ENCODE data around the gene CASTOR1. TPM values are rescaled to one million over a fixed set of nuclear protein-coding genes. Genes with fewer than 3 reads are reported as not detected.

Gene CASTOR1
- polyA plus RNA-seq, 3 donors from 2014 or later, result 9.3 to 16.9 (median 11.8) TPM

DNA sequence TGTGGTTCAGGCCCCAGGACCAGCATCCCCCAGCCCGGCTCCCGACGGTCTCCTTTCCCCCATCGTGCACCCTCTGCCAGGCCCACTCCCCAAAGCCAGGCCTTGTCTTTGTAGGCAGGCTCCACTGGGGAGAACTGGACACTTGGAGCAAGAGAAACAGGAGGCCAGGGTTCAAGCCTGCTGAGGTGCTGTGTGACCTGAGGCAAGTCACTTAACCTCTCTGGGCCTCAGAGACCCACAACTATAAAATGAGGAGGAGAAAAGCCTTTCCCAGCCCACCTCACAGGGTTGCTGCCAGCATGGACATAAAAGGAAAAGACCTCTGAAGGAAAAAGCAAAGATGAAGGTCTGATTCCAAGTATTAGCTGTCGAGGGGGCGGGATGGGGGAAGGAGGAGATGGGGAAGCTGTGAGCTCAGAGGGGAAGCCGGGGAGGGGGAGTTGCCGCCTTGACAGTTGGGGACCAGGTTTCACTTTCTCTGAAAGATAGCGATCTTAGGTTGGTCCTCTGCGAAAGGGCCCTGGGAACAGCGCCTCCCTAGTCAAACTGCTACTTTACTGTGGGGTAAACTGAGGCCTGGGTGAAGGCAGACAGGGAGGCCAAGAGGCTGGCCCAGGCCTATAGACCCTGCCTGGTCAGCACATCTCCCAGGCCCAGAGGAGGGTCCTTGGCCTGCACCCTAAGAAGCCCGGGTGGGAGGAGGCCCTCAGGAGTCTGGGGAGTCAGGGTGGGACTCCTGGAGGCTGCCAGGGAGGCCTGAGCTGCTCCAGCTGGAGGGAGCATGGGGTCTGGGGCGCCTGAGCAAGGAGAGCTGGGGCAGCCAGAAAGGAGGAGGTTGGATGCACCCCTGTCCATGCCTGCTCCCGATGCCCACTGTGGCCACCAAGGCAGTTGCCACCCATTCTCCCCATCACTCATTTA is 21.7 kb downstream of the CASTOR1 start:
- Mint-ChIP-seq H3K4me3 (peak overlapping the region; percentile 92 to 95 (median 93)), H3K27me3 (ENCODE audit: low read depth in 3 of 3) (peaks cover 9 to 14% (median 12%) of the 10 kb centered on the region in 3 donors), H3K36me3 (peaks cover 0 to 3% (median 3%) of the 10 kb centered on the region in 3 donors), H3K9me3 (no peaks in the 10 kb centered on the region), H3K27ac (peak overlapping the region; percentile 96 to 100 (median 99)), H3K4me1 (peaks cover 47 to 52% of the 10 kb centered on the region in 2 donors)
- peak; percentile 54 to 63 (median 56) for DNase-seq

DNA sequence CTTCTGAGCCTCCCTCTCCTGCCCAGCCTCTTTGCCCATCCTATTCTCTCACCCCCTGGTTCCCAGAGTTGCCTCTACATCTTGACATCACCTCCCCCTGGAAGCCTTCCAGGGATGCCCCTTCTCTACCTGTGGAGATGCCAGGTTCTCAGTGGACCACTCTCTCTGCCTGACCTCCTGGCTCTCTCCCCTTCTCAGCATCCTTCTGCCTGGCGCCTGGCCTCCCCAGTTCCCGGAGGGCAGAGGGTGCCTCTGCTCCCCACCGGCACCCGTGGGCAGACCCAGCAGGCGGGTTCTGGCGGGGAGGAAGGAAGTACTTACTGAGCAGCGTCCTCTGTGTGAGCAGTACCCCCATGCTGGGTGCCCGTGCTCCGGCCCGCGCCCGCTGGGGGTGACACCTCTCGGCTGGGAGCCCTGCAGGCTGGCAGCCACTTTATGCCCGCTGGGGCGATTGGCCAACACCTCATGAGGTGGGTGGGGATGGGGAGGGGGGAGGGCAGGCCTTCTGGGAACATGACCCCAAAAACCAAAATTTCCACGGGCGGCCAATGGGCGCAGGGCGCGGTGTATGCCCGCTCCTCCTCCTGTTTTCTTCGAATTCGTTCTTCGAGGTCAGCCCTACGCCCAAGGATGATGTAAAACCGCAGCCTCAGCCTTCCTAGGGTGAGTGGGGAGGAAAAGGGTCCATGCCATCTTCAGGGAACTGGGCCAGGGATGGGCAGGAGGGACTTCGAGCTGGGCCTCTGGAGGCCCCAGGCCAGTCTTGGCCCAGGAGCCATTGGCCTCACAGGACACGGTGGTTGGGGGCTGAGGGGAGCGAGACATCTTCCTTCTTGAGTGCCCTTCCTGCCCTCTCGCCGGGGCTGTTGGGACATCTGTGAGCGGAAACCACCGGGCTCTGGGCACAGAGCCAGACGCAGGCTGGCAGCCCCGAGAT is 22.6 kb downstream of the CASTOR1 start, which contains the start of gene OSM:
OSM (minus strand) TSS at position 407 of the 937 bp plus-strand sequence; CDS start at position 355, 52 bp downstream.
- Mint-ChIP-seq H3K9me3 (no peaks in the 10 kb centered on the region), H3K4me3 (peak within 1 kb of the TSS; percentile 92 to 95 (median 93)), H3K4me1 (peaks cover 53 to 60% of the 10 kb centered on the region in 2 donors), H3K27me3 (ENCODE audit: low read depth in 3 of 3) (peaks cover 9 to 14% (median 12%) of the 10 kb centered on the region in 3 donors), H3K36me3 (peaks cover 0 to 3% (median 3%) of the 10 kb centered on the region in 3 donors), H3K27ac (peak within 1 kb of the TSS; percentile 96 to 100 (median 99))
- DNase-seq, result peak; percentile 84 to 85 (median 84)

DNA sequence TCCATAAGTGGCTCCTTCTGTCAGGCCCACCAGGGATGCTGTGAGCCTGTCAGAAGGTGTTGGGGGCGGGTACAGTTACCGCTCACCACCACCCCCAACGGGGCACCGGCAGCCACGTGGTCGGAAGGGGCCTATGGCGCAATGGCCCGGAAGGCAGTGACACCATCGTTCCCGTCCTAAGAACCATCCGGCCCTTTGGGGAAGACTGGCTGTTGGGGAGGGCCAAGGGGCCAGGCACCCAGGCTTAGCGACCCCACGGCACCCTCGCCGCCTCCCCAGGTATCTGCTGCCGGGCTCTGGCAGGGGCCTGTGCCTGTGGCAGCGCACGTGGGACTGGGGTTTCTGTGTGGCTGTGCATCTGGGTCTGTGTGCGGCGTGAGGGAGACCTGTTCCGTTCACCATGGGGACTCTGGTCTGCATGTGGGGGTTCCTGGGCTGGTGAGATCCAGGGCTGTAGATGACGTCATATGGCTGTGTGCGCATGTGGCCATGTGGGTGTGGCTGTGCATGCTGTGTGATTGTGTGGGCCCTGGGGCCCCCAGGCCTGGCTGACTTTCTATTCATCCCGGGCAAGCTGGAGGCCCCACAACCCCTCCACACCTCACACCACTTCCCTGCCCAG is 23.4 kb downstream of the CASTOR1 start:
- peaks cover 0 to 3% (median 3%) of the 10 kb centered on the region in 3 donors for H3K36me3 Mint-ChIP-seq
- peak overlapping the region; percentile 92 to 95 (median 93) for H3K4me3 Mint-ChIP-seq
- peaks cover 53 to 60% of the 10 kb centered on the region in 2 donors for H3K4me1 Mint-ChIP-seq
- no peaks in the 10 kb centered on the region for H3K9me3 Mint-ChIP-seq
- peak; percentile 92 for DNase-seq
- peaks cover 9 to 14% (median 12%) of the 10 kb centered on the region in 3 donors for H3K27me3 Mint-ChIP-seq (ENCODE audit: low read depth in 3 of 3)
- peak overlapping the region; percentile 96 to 100 (median 99) for H3K27ac Mint-ChIP-seq

DNA sequence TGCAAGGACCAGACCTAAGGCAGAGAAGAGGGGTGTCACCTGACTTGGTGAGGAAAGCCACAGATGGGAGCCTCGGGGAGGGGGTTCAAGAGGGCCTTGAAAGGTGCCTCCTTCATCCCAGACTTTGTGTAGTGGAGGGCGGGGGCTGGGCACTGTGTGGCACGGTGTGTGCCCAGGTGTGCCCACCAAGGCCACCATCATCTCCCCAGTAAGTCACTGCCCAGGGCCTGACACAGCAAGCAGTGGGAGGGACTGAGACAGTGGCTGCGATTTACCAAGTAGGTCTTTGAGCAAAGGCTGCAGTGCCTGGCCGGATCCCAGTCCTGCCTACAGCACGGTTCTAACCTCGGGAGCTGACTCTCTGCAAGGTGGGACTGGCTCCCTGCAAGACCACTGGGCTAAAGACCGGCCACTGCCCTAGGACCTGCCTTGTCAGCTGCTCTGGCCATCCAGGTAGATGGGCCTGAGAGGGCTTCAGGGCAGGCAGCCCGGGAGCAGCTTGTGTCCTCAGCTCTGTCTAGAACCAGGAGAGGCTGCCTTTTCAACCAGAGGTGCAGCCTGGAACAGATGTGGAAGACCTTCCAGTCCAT is 24.1 kb downstream of the CASTOR1 start:
- DNase-seq, result no peak
- no peaks in the 10 kb centered on the region for H3K9me3 Mint-ChIP-seq
- peaks cover 0 to 3% (median 0%) of the 10 kb centered on the region in 3 donors for H3K36me3 Mint-ChIP-seq
- H3K4me3 Mint-ChIP-seq, result peak overlapping the region; percentile 92 to 95 (median 93)
- H3K27ac Mint-ChIP-seq, result peak overlapping the region; percentile 96 to 100 (median 99)
- H3K4me1 Mint-ChIP-seq, result peaks cover 53 to 60% of the 10 kb centered on the region in 2 donors
- H3K27me3 Mint-ChIP-seq (ENCODE audit: low read depth in 3 of 3), result peaks cover 9 to 14% (median 12%) of the 10 kb centered on the region in 3 donors

DNA sequence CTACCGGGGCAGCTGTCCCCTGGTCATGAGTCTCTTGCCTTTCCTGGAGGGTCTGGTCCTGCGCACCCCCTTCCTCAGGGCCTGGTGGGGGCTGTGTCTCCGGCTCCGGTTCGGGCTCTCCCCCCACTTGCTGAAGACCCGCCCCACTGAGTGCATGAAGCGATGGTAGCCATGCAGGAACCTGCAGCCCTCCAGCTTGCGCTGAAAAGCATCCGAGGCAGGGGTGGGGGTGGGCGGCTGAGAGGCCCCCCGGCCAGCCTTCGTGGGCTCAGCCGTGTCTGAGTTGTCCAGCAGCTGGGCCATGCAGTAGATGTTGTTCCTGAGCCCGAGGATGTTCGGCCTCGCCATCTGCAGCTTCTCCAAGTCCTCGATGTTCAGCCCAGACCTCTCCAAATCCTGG is 25.4 kb downstream of the CASTOR1 start:
- Mint-ChIP-seq H3K27me3 (ENCODE audit: low read depth in 3 of 3) (peaks cover 9 to 14% (median 12%) of the 10 kb centered on the region in 3 donors), H3K4me3 (peak overlapping the region in 1 of 5 donors; percentile 69), H3K36me3 (peaks cover 0 to 3% (median 0%) of the 10 kb centered on the region in 3 donors), H3K9me3 (no peaks in the 10 kb centered on the region), H3K27ac (no peak overlapping the region), H3K4me1 (peaks cover 53 to 56% of the 10 kb centered on the region in 2 donors)
- DNase-seq, result no peak

DNA sequence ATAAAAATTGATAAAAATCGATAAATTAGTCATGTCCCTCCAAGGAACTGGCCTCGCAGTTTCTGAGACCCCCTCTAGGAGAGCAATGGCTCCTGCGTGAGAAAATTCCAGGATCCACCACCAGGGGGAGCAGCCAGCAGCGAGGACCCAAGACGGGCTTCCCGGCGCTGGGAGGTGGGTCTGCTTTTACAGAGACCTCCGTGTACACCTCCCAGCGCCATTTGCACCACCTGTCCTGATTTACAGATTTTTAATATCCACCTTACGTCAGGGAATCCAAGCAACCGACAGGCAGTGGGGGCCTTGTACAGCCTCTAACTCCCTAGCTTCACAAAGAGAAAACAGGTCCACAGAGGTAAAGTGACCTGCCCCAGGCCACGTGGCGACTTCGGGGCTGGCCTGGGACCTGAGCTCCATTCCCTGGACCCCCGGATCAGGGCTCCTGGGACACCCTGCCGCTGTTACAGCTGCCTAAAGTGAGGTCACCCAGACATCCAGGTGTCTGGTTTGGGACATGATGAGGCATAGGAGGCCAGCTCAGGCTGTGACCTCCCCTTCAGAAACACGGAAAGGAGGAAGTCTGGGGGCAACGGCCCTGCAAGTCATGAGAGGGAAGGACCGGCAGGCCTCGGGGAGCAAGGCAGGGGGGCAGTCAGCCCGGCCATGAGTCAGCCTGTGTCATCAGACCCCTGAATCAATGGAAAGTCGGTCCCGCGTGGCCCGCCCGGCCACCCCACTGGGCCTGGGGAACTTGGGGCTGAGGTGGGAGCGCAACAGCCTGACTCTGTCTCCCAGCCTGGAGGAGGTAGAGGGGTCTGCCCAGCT is 26.2 kb downstream of the CASTOR1 start:
- DNase-seq, result peak; percentile 66 to 73 (median 70)
- Mint-ChIP-seq H3K27ac (peak overlapping the region in 5 of 6 donors; percentile 65 to 86 (median 85)), H3K4me3 (peak overlapping the region; percentile 27 to 70 (median 60)), H3K36me3 (peaks cover 0 to 3% (median 0%) of the 10 kb centered on the region in 3 donors), H3K27me3 (ENCODE audit: low read depth in 3 of 3) (peaks cover 9 to 13% (median 12%) of the 10 kb centered on the region in 3 donors), H3K4me1 (peaks cover 46 to 48% of the 10 kb centered on the region in 2 donors), H3K9me3 (no peaks in the 10 kb centered on the region)

DNA sequence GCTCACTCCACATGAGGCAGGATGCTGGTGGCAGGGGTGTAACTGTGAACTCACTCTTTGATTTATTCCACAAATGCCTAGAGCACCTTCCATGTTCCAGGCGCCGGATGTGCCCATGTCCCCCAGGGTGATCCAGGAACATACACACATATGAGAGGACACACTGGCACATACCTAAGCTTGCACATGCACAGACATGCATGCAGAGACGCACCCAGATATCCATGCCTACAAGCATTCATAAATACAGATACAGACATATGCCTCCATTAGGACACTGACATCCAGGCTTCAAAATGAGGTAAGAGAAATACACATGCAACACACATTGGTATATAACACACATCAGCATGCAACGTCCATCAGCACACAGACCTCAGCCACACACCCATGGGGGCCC is 27.2 kb downstream of the CASTOR1 start:
- DNase-seq, result no peak
- peak overlapping the region in 5 of 6 donors; percentile 4 to 86 (median 69) for H3K27ac Mint-ChIP-seq
- H3K4me3 Mint-ChIP-seq, result peak overlapping the region in 2 of 5 donors; percentile 23 to 45
- H3K27me3 Mint-ChIP-seq (ENCODE audit: low read depth in 3 of 3), result peaks cover 7 to 12% (median 11%) of the 10 kb centered on the region in 3 donors
- H3K9me3 Mint-ChIP-seq, result no peaks in the 10 kb centered on the region
- H3K4me1 Mint-ChIP-seq, result peaks cover 36 to 38% of the 10 kb centered on the region in 2 donors
- H3K36me3 Mint-ChIP-seq, result peaks cover 0 to 3% (median 0%) of the 10 kb centered on the region in 3 donors

DNA sequence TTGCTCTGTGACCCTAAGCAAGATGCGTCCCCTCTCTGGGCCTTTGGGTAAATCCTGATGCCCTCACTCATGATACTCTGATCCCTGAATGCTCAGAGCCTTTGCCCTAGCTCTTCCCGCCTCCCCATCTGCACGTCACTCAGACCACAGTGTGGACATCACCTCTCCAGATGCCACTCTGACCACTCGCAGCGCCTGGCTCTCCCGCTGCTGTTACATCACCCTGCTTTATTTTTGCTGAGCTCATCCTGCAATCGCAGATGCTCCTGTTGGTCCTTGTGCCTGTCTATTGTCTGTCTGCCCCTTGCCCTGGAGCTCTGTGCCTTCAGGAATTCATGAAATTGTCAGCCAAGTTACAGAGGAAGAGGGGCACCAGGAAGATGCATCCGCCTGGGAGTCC is 28.2 kb downstream of the CASTOR1 start:
- H3K4me1 Mint-ChIP-seq, result peaks cover 29 to 32% of the 10 kb centered on the region in 2 donors
- DNase-seq, result no peak
- H3K27ac Mint-ChIP-seq, result peak overlapping the region in 3 of 6 donors; percentile 0 to 65 (median 64)
- H3K36me3 Mint-ChIP-seq, result peaks cover 0 to 3% (median 0%) of the 10 kb centered on the region in 3 donors
- H3K27me3 Mint-ChIP-seq (ENCODE audit: low read depth in 3 of 3), result peaks cover 3 to 7% (median 7%) of the 10 kb centered on the region in 3 donors
- H3K9me3 Mint-ChIP-seq, result no peaks in the 10 kb centered on the region
- no peak overlapping the region for H3K4me3 Mint-ChIP-seq

DNA sequence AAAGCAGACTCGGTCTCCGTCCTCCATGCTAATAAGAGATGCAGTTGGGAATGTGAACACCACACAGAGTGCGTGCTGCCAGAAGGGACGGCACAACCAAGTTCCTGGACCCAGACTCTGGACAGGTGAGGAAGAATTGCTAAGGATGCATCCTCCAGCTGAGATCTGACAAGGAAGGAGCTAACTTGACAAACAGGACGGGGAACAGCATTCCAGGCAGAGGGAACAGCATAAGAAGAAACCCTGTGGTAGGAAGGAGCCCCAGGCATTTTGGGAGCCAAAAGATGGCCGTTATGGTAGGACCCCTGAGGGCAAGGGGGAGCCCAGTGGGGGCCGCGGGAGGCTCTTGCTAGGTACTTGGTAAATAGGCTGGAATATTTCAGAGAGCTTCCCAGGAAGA is 28.6 kb downstream of the CASTOR1 start:
- Mint-ChIP-seq H3K27me3 (ENCODE audit: low read depth in 3 of 3) (peaks cover 0 to 4% (median 4%) of the 10 kb centered on the region in 3 donors), H3K36me3 (peaks cover 0 to 3% (median 0%) of the 10 kb centered on the region in 3 donors), H3K4me1 (peaks cover 25 to 27% of the 10 kb centered on the region in 2 donors), H3K9me3 (peaks cover 0 to under 1% (median 0%) of the 10 kb centered on the region in 6 donors), H3K4me3 (no peak overlapping the region), H3K27ac (no peak overlapping the region)
- no peak for DNase-seq

DNA sequence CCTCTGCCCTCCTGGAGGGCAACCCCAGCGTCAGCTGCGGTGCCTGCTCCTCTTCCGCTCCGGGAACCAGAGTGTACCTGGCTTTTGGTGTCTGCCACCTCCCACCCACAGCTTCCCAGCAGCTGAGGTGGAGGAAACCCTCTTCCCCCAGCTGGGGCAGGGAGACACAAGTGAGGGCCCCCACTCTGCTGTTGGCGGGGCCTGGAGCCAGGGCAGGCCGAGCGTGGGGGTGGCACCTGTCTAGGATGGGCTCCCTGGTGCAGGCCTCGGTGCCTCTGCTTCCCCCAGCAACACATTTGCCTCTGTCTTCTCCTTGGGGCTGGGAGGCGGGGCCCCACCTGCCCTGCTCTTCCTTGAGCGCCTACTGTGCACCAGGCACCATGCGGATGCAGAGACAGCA is 29.0 kb downstream of the CASTOR1 start:
- H3K27ac Mint-ChIP-seq, result no peak overlapping the region
- no peak overlapping the region for H3K4me3 Mint-ChIP-seq
- H3K36me3 Mint-ChIP-seq, result peaks cover 0 to 3% (median 0%) of the 10 kb centered on the region in 3 donors

DNA sequence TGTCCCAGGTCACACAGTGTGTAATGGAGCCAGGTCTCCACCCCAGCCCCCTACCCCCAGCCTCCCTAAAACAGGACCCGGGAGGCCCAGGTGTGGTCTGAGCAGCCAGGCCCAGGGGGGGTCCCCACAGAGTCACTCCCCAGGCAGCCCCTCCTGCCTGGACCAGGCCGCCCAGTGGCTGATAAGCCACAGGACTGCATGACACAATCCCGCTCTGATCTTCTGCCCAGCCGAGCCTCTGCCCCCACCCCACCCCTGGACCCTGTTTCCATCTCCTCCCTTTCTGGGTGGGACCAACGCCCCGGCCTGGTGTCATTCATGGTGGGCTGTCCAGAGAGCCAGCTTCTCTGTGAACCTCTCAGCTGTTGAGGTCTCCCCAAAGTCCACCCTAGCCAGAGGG is 35.0 kb downstream of the CASTOR1 start:
- Mint-ChIP-seq H3K27ac (no peak overlapping the region), H3K9me3 (peaks cover 0 to 1% (median 0%) of the 10 kb centered on the region in 6 donors), H3K27me3 (ENCODE audit: low read depth in 3 of 3) (peaks cover 0 to 4% (median 4%) of the 10 kb centered on the region in 3 donors)

More for the DNA sequence above, 29.0 kb downstream of the CASTOR1 start:
- no peak for DNase-seq
- Mint-ChIP-seq H3K9me3 (peaks cover 0 to 1% (median 0%) of the 10 kb centered on the region in 6 donors), H3K27me3 (ENCODE audit: low read depth in 3 of 3) (peaks cover 2 to 4% (median 4%) of the 10 kb centered on the region in 3 donors), H3K4me1 (peaks cover 21 to 23% of the 10 kb centered on the region in 2 donors)

More for the DNA sequence above, 35.0 kb downstream of the CASTOR1 start:
- H3K36me3 Mint-ChIP-seq, result no peaks in the 10 kb centered on the region
- H3K4me3 Mint-ChIP-seq, result no peak overlapping the region
- DNase-seq, result no peak
- peaks cover 6 to 13% of the 10 kb centered on the region in 2 donors for H3K4me1 Mint-ChIP-seq
